Rectal smooth muscle tissue (tissue), 1 donor: ENCODE results near the gene SPACA6.

Experiments used
- H3K27ac ChIP-seq: one replicate; pipeline ENCODE4 v1.7.0; 2013; ENCODE audit warnings: low read depth, low read length, inconsistent platforms
- H3K27me3 ChIP-seq: one replicate; pipeline ENCODE4 v1.7.0; 2013; ENCODE audit warnings: low read length; ENCODE audit not compliant: control insufficient read depth, insufficient read depth
- H3K36me3 ChIP-seq: one replicate; pipeline ENCODE4 v1.7.0; 2013; ENCODE audit warnings: low read length; ENCODE audit not compliant: control insufficient read depth, insufficient read depth
- H3K4me1 ChIP-seq: one replicate; pipeline ENCODE4 v1.7.0; 2013; ENCODE audit warnings: low read length; ENCODE audit not compliant: control insufficient read depth, insufficient read depth
- H3K4me3 ChIP-seq: one replicate; pipeline ENCODE4 v1.7.0; 2013; ENCODE audit warnings: low read length
- H3K9ac ChIP-seq: one replicate; pipeline ENCODE4 v1.7.0; 2013; ENCODE audit warnings: low read length

The SPACA6 gene

DNA sequence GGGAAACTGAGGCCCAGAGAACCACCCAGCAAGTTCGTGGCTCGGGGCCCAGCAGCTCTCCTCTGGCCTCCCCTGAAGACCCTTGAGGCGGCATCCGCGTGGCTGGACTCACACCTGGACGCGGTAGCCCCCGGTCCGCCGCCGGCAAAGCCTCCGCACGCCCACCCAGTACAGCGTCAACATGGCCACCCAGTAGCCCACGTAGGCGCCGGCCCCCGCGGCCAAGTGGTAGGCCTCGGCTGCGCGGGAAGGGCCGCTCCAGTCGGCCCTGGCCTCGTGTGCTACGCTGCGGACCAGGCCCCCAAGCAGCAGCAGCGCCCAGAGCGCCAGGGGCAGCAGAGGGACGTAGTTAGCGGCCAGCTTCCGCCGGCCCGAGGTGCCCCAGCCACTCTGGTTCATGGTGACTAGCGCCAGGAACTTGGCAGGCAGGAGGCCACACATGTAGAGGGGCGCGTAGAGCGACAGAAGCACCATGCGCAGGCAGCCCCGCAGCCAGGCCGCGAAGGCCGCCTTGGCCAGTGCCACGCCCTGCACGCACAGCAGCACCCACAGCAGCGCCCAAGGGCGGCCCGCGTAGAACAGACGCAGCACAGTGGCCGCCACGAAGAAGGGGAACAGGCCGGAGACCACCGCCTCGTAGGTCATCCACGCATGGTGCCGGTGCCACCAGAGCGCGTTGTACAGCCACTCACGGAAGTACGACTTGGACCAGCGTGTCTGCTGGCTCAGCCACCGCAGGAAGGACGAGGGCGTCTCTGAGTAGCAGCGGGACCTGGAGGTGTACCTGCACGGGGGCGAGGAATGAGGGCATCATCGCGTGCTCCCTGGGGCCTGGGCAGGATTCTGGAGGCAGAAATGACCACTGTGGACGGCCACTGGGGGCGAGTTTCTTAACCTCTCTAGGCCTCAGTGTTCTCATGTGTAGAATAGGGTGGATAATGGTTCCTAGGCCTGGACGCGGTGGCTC lies 20.5 kb downstream of the SPACA6 start:
- Histone ChIP-seq H3K4me3 (no peak overlapping the region), H3K36me3 (no peaks in the 10 kb centered on the region), H3K9ac (no peak overlapping the region), H3K27me3 (no peaks in the 10 kb centered on the region), H3K27ac (no peak overlapping the region), H3K4me1 (no peaks in the 10 kb centered on the region)

- Histone ChIP-seq H3K36me3 (no peaks in the 10 kb centered on the region), H3K4me3 (no peak overlapping the region), H3K27ac (no peak overlapping the region), H3K9ac (no peak overlapping the region), H3K4me1 (no peaks in the 10 kb centered on the region), H3K27me3 (peaks cover 5% of the 10 kb centered on the region)
Observed at GRCh38 chr19:51714848-51715247, 21.7 kb downstream of the SPACA6 start.

GRCh38 chr19:51715850-51716249 lies 22.7 kb downstream of the SPACA6 start:
- Histone ChIP-seq H3K4me1 (no peaks in the 10 kb centered on the region), H3K27ac (no peak overlapping the region), H3K9ac (no peak overlapping the region), H3K4me3 (no peak overlapping the region), H3K27me3 (peaks cover 5% of the 10 kb centered on the region), H3K36me3 (no peaks in the 10 kb centered on the region)

GRCh38 chr19:51716925-51717324 lies 23.8 kb downstream of the SPACA6 start:
- no peaks in the 10 kb centered on the region for H3K4me1 ChIP-seq
- no peaks in the 10 kb centered on the region for H3K36me3 ChIP-seq
- H3K27ac ChIP-seq, result no peak overlapping the region
- no peak overlapping the region for H3K9ac ChIP-seq
- peaks cover 5% of the 10 kb centered on the region for H3K27me3 ChIP-seq
- H3K4me3 ChIP-seq, result no peak overlapping the region

- Histone ChIP-seq H3K27me3 (peaks cover 5% of the 10 kb centered on the region), H3K36me3 (no peaks in the 10 kb centered on the region), H3K27ac (no peak overlapping the region), H3K4me1 (no peaks in the 10 kb centered on the region), H3K4me3 (no peak overlapping the region), H3K9ac (no peak overlapping the region)
Observed at GRCh38 chr19:51719251-51719988, 26.3 kb downstream of the SPACA6 start.

DNA sequence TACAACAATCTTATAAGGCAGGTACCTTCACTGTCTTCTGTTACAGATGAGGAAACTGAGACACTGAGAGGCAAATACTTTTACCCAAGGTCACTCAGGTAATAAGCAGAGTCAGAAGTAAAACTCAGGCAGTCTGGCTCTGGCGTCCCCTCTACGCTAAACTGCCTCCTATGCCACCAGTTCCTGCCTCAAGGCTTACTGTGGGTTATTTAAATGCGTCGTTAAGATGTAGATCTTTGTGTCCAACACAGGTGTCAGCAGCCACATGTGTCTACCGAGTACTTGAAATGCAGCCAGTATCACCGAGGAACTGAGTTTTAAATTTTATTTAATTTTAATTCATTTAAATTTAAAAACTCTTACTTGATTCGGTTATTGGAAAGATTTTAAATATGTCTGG lies 28.8 kb downstream of the SPACA6 start:
- H3K36me3 ChIP-seq, result no peaks in the 10 kb centered on the region
- H3K4me3 ChIP-seq, result no peak overlapping the region
- peaks cover 3% of the 10 kb centered on the region for H3K4me1 ChIP-seq
- H3K27me3 ChIP-seq, result peaks cover 13% of the 10 kb centered on the region
- no peak overlapping the region for H3K9ac ChIP-seq
- H3K27ac ChIP-seq, result no peak overlapping the region

GRCh38 chr19:51722492-51722891 lies 29.4 kb downstream of the SPACA6 start:
- Histone ChIP-seq H3K27me3 (peaks cover 13% of the 10 kb centered on the region), H3K4me3 (no peak overlapping the region), H3K27ac (no peak overlapping the region)

DNA sequence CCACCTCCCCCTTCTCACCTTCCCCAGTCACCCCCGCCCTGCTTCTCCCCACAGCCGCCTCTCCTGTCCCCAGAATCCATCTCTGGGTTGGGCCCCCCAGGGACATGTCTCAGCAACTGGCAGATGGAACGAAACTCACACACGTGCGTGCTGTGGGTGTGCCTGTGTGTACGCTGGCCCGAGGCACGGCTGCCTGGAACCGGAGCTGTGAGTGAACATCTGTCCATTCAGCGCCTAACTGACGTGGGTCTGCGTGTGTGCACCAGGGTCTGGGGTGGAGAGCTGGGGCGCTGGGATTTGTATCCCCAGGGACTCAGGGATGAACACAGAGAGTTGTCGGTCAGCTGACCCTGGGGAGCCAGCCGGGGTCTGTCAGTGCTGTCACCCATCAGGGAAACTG lies 31.4 kb downstream of the SPACA6 start:
- Histone ChIP-seq H3K9ac (no peak overlapping the region), H3K4me3 (no peak overlapping the region), H3K36me3 (no peaks in the 10 kb centered on the region), H3K4me1 (peaks cover 3% of the 10 kb centered on the region), H3K27ac (no peak overlapping the region), H3K27me3 (peaks cover 13% of the 10 kb centered on the region)

More at GRCh38 chr19:51722492-51722891, 29.4 kb downstream of the SPACA6 start:
- H3K9ac ChIP-seq, result no peak overlapping the region
- H3K36me3 ChIP-seq, result no peaks in the 10 kb centered on the region
- peaks cover 3% of the 10 kb centered on the region for H3K4me1 ChIP-seq

DNA sequence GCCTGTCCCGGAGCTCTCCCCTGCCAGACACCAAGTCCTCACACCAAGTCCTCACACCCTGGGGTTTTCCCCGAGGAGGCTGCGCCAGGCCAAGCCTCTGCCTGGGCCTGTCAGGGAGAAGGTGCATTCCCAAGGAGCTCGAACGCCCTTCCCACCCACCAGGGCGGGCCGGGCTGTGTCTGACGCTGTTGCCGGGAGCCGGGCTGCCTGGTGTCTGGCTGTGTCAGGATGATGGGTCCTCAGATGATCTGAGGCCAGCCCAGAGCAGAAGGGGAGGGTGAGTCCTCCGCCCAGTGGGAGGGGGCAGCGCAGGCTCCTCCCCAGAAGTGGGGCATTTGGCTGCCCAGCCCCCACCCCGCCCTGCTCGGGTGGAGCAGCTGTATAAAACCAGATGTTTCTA lies 32.9 kb downstream of the SPACA6 start:
- Histone ChIP-seq H3K36me3 (no peaks in the 10 kb centered on the region), H3K4me1 (peaks cover 3% of the 10 kb centered on the region), H3K27ac (no peak overlapping the region), H3K9ac (no peak overlapping the region), H3K4me3 (no peak overlapping the region), H3K27me3 (peaks cover 13% of the 10 kb centered on the region)

DNA sequence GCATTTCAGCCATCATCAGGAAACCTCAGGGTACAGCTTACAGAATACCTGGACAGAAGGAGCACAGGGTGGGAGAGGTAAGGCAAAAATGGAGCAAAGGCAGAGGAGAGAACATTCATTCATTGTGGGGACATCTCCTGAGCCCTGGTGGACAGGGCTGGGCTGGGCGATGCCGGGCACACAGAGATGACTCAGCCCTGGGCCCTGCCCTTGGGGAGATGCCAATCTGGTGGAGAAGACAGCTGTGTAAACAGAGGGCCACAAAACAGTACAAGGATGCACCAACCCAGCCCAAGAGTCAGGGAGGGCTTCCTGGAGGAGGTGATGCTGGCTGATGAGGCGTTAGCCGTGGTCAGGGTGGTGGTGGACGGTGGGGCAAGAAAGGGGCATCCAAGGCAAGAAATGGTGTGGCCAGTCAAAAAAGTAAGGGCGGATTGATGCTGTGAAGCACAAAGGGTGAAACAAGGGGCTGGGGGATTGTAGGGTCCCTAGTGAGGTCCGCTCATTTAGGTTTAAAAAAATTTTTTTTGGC lies 34.3 kb downstream of the SPACA6 start:
- Histone ChIP-seq H3K9ac (no peak overlapping the region), H3K36me3 (no peaks in the 10 kb centered on the region), H3K4me1 (peaks cover 3% of the 10 kb centered on the region), H3K4me3 (no peak overlapping the region), H3K27ac (no peak overlapping the region), H3K27me3 (peaks cover 13% of the 10 kb centered on the region)

GRCh38 chr19:51729781-51730180 lies 36.7 kb downstream of the SPACA6 start:
- H3K4me1 ChIP-seq, result peaks cover 3% of the 10 kb centered on the region
- no peak overlapping the region for H3K27ac ChIP-seq
- H3K4me3 ChIP-seq, result no peak overlapping the region
- no peak overlapping the region for H3K9ac ChIP-seq
- H3K27me3 ChIP-seq, result peaks cover 12% of the 10 kb centered on the region
- no peaks in the 10 kb centered on the region for H3K36me3 ChIP-seq

GRCh38 chr19:51733742-51734522 lies 40.8 kb downstream of the SPACA6 start:
- Histone ChIP-seq H3K27me3 (peaks cover 1% of the 10 kb centered on the region), H3K36me3 (no peaks in the 10 kb centered on the region), H3K27ac (no peak overlapping the region)

More at GRCh38 chr19:51733742-51734522, 40.8 kb downstream of the SPACA6 start:
- Histone ChIP-seq H3K9ac (no peak overlapping the region), H3K4me3 (no peak overlapping the region), H3K4me1 (no peaks in the 10 kb centered on the region)
